Pancreas (tissue), 10 donors: ENCODE data around the gene GDPD5. TPM values are rescaled to one million over a fixed set of nuclear protein-coding genes. Genes with fewer than 3 reads are reported as not detected.
A peak's percentile ranks its signal among the peaks of the same experiment; 100 is the strongest.

ENCODE experiments used
- ATAC-seq, 4 donors: fragments of 200-7000 bp; cut with Tn5 transposase; one replicate each; pipeline versions ENCODE4 v1.8.0 to v1.9.1; 2020; ENCODE audit warnings: mild to moderate bottlenecking in 4 of 4, moderate library complexity in 4 of 4
- DNase-seq, 6 donors: peaks; one replicate each; pipeline ENCODE4 v3.0.0-alpha.2; 2020
- FAIRE-seq: peaks from 2 replicates; lab custom pipeline; 2012; peaks lifted over from hg19 to GRCh38; lab: Jason Lieb, UNC
- H3K27ac ChIP-seq, 4 donors: fragments of 200-600 bp; sonication (generic); 1 replicate in 3 of 4; 2 replicates in 1 of 4; pipeline versions ENCODE4 v1.5.0 to v1.8.0; 2020
- H3K27me3 ChIP-seq, 4 donors: fragments of 200-600 bp; one replicate each; pipeline ENCODE4 v1.8.0; 2021
- H3K36me3 ChIP-seq, 3 donors: fragments of 200-600 bp; sonication (generic) in 1 of 3; one replicate each; pipeline versions ENCODE4 v1.5.0 to v1.8.0; 2020 to 2021
- H3K4me1 ChIP-seq, 3 donors: fragments of 200-600 bp; one replicate each; pipeline ENCODE4 v1.8.0; 2021
- H3K4me3 ChIP-seq, 4 donors: fragments of 200-600 bp; sonication (generic) in 2 of 4; one replicate each; pipeline versions ENCODE4 v1.5.0 to v1.8.0; 2020 to 2021
- H3K9me3 ChIP-seq, 4 donors: fragments of 200-600 bp; one replicate each; pipeline ENCODE4 v1.8.0; 2021
- WGBS, 2 donors: extraction: QIAGEN DNeasy Blood & Tissue Kit; methylation state at CpG; one replicate each; pipeline ENCODE4 v1.1.7; 2013; 5-methylcytosine and 5-hydroxymethylcytosine counted together
- intact Hi-C, 3 donors: fragments of 100-400 bp; cut with DNase I; formaldehyde crosslinking; loops; one replicate each; pipeline versions ENCODE4 v1.11.1 to v1.14.2; 2022
- polyA plus RNA-seq, 2 donors: library from polyadenylated mRNA; stranded (reverse); fragments of 200-250 nt; gene quantifications; one replicate each; pipeline ENCODE4 v1.2.3, GENCODE V29; 2013
- total RNA-seq, 6 donors: library from RNA; stranded (reverse); fragmentation: NEBNext Ultra II Directional in 4 of 6; extraction: Animal tissue kit (Norgen Biotek cat#: 25700) in 4 of 6; gene quantifications; one replicate each; pipeline versions ENCODE4 v1.2.1 to v1.2.4, GENCODE V29; 2021 to 2023
- TF ChIP-seq, protein P1 (sequence below), 4 donors: fragments of 200-600 bp; sonication (generic) in 3 of 4; IDR thresholded peaks; one replicate each; pipeline versions ENCODE4 v1.5.0 to v1.8.0; 2021; ENCODE audit warnings: antibody characterized with exemption in 4 of 4
- donor health status: healthy with polysubstance abuse.
- donor health status: DM: no; HTN: no; CAD: no; lungs with moderate emphysema.
- donor health status: DM: no; HTN: no; CAD: no.
- donor health status: control.
- donor health status: control.
- donor health status: Bipolar disorder and iron deficiency.
- donor health status: DM: yes; HTN: yes; CAD: no.
- donor health status: DM: no; HTN: no; CAD: no.
- donor health status: DM: no; HTN: no; CAD: no.
- donor health status: DM: yes; HTN: yes; CAD: no.

The GDPD5 gene
- total and polyA plus RNA-seq, 8 donors, result 24.3 to 92.9 (median 32.7) TPM

DNA sequence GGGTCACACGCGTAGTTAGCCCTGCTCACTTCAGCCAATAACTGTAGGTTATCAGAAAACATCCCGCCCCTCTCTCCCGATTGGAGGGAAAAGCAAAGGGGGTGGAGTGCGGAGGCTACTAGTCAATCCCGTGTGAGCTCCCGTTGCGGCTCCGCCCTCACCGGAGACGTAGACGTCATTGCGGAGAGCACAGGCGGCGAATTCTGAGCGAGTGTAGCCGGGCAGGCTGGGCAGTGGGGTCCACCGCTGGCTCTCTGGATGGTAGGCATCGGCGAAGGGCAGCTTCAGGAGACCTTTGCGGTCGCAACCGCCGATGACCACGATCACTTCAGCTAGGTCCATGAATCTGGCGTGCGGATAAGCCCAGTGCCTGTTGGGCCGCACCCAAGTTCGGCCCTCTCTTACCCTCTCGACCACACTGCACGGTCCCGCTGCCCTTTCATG is 97.4 kb downstream of the GDPD5 start:
- no peaks in the 10 kb centered on the region for H3K27me3 ChIP-seq
- peak overlapping the region in 3 of 4 donors; percentile 48 to 53 (median 52) for H3K27ac ChIP-seq
- H3K4me3 ChIP-seq, result peak overlapping the region; percentile 12 to 39 (median 18)
- 36 to 63% methylated on average over 32 of the region's 32 CpGs for WGBS, 2 donors
- H3K9me3 ChIP-seq, result no peaks in the 10 kb centered on the region
- TF ChIP-seq, protein P1, sequence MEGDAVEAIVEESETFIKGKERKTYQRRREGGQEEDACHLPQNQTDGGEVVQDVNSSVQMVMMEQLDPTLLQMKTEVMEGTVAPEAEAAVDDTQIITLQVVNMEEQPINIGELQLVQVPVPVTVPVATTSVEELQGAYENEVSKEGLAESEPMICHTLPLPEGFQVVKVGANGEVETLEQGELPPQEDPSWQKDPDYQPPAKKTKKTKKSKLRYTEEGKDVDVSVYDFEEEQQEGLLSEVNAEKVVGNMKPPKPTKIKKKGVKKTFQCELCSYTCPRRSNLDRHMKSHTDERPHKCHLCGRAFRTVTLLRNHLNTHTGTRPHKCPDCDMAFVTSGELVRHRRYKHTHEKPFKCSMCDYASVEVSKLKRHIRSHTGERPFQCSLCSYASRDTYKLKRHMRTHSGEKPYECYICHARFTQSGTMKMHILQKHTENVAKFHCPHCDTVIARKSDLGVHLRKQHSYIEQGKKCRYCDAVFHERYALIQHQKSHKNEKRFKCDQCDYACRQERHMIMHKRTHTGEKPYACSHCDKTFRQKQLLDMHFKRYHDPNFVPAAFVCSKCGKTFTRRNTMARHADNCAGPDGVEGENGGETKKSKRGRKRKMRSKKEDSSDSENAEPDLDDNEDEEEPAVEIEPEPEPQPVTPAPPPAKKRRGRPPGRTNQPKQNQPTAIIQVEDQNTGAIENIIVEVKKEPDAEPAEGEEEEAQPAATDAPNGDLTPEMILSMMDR (IDR thresholded peaks at IDR 0.05), result no peak
- peaks cover 3 to 7% (median 4%) of the 10 kb centered on the region in 3 donors for H3K4me1 ChIP-seq
- H3K36me3 ChIP-seq, result no peaks in the 10 kb centered on the region
- DNase-seq, result peak; percentile 79 to 96 (median 90)
- intact Hi-C loops, result no loop called here
- peak; percentile 71 to 91 (median 89) for ATAC-seq
- peak; percentile 67 for FAIRE-seq

DNA sequence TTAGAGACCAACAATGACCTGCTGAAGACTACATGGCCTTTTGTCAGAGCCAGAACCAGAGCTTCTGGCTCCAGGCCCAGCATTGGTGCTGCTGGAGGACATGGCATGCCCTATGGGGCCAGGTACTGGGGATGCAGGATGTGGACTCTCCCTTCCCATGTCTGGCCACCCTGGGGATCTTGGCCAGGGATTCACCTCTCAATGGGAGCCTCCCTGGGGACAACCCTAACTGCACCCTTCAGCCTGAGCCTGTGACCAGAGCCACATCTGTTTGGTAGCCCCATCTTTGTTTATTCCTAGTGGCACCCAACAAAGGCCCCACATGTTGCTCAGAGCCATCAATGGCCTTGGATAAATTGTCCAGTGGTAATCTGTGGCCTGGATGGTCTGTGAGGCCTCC is 98.6 kb downstream of the GDPD5 start:
- no peaks in the 10 kb centered on the region for H3K9me3 ChIP-seq
- no peak overlapping the region for H3K27ac ChIP-seq
- no peak overlapping the region for H3K4me3 ChIP-seq
- FAIRE-seq, result no peak
- DNase-seq, result peak in 2 of 6 donors; percentile 35 to 36
- H3K27me3 ChIP-seq, result no peaks in the 10 kb centered on the region
- no peak for ATAC-seq
- H3K36me3 ChIP-seq, result no peaks in the 10 kb centered on the region
- H3K4me1 ChIP-seq, result peaks cover 7 to 12% (median 11%) of the 10 kb centered on the region in 3 donors
- intact Hi-C loops, result no loop called here
- TF ChIP-seq, protein P1 (IDR thresholded peaks at IDR 0.05), result no peak

GRCh38 chr11:75426720-75427086 is 99.0 kb downstream of the GDPD5 start:
- Histone ChIP-seq H3K4me3 (no peak overlapping the region), H3K36me3 (no peaks in the 10 kb centered on the region), H3K9me3 (no peaks in the 10 kb centered on the region), H3K27ac (no peak overlapping the region), H3K4me1 (peaks cover 7 to 14% (median 12%) of the 10 kb centered on the region in 3 donors), H3K27me3 (no peaks in the 10 kb centered on the region)
- DNase-seq (peak in 3 of 6 donors; percentile 9 to 50 (median 25)), FAIRE-seq (no peak), ATAC-seq (no peak)
- TF ChIP-seq, protein P1 (IDR thresholded peaks at IDR 0.05), result no peak
- 88 to 95% methylated on average over 5 of the region's 5 CpGs for WGBS, 2 donors
- intact Hi-C loops, result no loop called here

DNA sequence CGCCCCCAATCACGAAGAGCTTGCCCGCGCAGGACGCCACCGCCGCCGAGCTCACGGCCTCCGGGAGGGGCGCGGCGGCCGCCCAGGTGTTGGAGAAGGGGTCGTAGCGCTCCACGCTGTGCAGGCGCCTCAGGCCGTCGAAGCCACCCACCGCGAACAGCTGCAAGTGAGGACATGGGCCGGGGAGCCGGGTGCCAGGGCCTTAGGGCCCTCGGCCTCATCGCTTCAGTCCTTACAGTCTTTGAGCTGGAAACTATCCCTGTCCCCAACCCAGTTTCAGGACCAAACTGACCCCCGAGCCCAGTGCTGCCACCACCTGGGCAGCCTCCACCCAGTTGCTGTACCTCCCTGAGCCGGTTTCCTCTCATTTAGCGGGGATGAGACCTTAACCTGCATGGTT is 100.3 kb downstream of the GDPD5 start:
- intact Hi-C loops, result no loop called here
- no peak for ATAC-seq
- Histone ChIP-seq H3K9me3 (no peaks in the 10 kb centered on the region), H3K27me3 (no peaks in the 10 kb centered on the region), H3K36me3 (no peaks in the 10 kb centered on the region), H3K4me1 (peaks cover 7 to 14% (median 10%) of the 10 kb centered on the region in 3 donors), H3K27ac (no peak overlapping the region), H3K4me3 (no peak overlapping the region)
- FAIRE-seq, result no peak
- peak in 3 of 6 donors; percentile 33 to 62 (median 60) for DNase-seq
- TF ChIP-seq, protein P1 (IDR thresholded peaks at IDR 0.05), result no peak
- 89 to 91% methylated on average over 29 of the region's 29 CpGs for WGBS, 2 donors

DNA sequence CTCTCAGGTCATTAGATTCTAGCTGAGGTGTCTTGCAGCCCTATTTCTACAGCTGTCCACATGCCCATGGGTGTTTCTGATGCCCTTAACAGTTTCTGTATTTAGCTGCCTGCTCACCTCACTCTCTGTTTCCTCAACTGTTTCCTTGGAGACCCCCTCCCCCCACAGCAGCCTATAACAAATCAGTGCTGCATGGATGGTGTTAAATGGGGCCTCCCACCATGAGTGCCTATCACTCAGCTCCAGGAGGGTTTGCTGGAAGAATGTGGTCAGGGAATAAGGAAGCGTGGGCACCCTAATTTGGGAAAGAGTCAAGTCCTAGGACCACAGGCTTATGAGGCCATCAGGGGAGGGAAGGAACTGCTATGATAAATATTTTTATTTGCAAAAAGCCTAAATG is 101.3 kb downstream of the GDPD5 start:
- no peaks in the 10 kb centered on the region for H3K27me3 ChIP-seq
- no peak for FAIRE-seq
- no peaks in the 10 kb centered on the region for H3K36me3 ChIP-seq
- TF ChIP-seq, protein P1 (IDR thresholded peaks at IDR 0.05), result no peak
- no peak for ATAC-seq
- peaks cover 4 to 11% (median 9%) of the 10 kb centered on the region in 3 donors for H3K4me1 ChIP-seq
- H3K9me3 ChIP-seq, result no peaks in the 10 kb centered on the region
- intact Hi-C loops, result no loop called here
- no peak overlapping the region for H3K4me3 ChIP-seq
- H3K27ac ChIP-seq, result no peak overlapping the region
- peak in 1 of 6 donors; percentile 7 for DNase-seq
- WGBS, 2 donors, result 93 to 98% methylated on average over 1 of the region's 1 CpG
